Activated T-cell treated with anti-CD3 and anti-CD28 coated beads for 4 hours (primary cell): ENCODE results near the gene GIPC1.

Experiments used
- DNase-seq: peaks from one replicate; pipeline ENCODE4 v3.0.0-alpha.2; 2020

Gene GIPC1

DNA sequence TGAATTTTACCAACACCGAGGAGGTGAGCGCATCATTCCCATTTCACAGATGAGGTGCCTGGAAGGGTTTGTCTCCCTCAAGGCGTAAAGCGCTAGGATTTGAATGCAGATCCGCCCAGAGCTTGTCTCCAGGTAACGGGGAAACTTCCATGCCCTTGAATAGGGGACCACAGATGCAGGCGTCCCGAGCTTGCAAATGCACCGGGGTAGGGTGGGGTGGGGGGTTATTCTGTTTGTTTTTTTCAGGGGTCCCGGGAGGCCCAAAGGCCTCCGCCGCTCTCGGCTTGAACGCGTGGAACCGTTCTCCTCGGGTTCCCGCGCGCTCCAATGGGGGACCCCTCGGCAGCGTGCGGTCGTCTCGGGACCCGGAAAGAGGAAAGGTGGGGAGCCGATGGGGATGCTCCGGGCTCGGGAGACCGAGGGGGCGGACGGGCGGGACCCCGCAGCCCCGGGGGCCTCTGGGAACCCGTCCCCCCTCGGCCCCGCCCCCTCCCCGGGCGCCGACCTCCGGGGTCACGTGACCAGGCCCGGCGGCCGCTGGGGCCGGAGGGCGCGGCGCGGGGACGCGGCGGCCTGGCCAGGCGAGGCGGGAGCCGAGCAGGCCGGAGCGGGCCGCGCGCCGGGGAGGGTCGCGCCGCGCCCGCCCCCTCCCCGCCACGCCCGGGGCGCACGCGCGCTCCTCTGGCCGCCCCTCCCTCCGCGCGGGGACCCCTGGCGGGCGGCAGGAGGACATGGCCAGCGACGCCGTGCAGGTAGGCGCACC is 63.0 kb downstream of the GIPC1 start, which contains the start of gene PKN1:
Gene PKN1, plus strand, starts transcription at position 516 of the 763 bp plus-strand sequence. Its CDS starts 216 bp downstream, at position 732.
- DNase-seq, result no peak

DNA sequence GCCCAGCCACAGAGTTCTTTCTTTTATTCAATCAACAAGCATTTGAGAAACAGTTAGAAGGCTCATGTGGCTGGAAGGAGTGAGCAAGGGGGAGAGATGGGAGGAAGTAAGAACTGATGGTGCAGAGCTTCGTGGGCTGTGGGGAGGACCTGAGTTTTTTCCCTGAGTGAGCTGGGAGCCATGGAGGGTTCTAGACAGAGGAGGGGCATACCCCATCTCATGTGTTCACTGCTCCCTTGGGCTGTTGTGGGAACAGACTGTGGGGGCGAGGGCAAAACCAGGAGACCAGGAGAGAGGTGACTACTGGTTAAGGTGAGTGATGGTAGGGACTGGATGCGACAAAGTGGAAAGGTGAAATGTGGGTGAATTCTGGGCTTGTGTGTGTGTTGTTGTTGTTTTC is 65.2 kb downstream of the GIPC1 start:
- DNase-seq, result no peak

DNA sequence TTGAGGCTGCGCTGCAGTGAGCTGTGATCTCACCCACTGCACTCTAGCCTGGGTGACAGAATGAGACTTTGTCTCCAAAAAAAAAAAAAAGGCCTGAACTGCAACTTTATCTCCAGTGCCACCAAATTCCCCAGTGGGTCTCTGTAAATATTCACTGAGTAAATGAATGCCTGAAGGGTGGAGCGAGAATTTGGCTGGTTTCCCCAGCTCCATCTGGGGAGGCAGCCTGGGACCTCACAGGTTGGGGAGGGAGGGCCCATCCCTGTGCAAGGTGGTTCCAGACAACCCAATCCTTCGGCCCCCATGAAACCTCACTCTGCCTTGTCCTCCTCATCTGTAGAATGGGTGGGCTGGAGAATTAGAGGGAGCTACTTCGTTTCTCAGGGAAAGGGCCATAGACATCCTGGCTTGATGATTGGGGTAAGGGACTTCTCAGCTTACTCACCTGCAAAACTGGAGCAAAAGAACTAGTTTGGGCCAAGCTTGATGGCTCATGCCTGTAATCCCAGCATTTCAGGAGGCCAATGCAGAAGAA is 67.0 kb downstream of the GIPC1 start:
- DNase-seq, result no peak
